Measurements from ENCODE around the gene PIK3R5. TPM values are rescaled to one million over a fixed set of nuclear protein-coding genes. Genes with fewer than 3 reads are reported as not detected.

The PIK3R5 gene
- polyA plus RNA-seq, 1 donor from 2014 or later = not detected

DNA sequence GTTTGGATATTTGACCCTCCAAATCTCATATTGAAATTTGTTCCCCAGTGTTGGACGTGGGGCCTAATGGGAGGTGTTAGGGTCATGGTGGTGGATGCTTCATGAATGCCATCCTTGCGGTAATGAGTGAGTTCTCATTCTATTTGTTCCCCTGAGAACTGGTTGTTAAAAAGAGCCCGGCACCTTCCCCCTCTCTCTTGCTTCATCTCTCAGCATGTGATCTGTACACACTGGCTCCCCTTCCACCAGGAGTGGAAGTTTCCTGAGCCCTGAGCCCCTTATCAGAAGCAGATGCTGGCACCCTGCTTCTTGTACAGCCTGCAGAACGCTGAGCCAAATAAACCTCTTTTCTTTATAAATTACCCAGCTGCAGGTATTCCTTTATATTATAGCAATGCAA, 123.7 kb downstream of the PIK3R5 start:
- no peaks in the 10 kb centered on the region for H3K27me3 ChIP-seq (ENCODE audit: insufficient read depth, low read depth, low read length)
- H4K20me1 ChIP-seq (ENCODE audit: insufficient read depth) = no peaks in the 10 kb centered on the region
- no peak overlapping the region for H3K4me2 ChIP-seq (ENCODE audit: low read length)
- no peaks in the 10 kb centered on the region for H3K9me3 ChIP-seq (ENCODE audit: low read length)
- H3K36me3 ChIP-seq (ENCODE audit: insufficient read depth, low read length) = no peaks in the 10 kb centered on the region
- TF ChIP-seq MXI1 (conservative IDR thresholded peaks at IDR 0.05; ENCODE audit: poor library complexity, severe bottlenecking) = no peak
- TF ChIP-seq RAD21 (conservative IDR thresholded peaks at IDR 0.05) = no peak
- TF ChIP-seq EP300 (conservative IDR thresholded peaks at IDR 0.05; ENCODE audit: poor library complexity, severe bottlenecking) = no peak
- no peak overlapping the region for H3K9ac ChIP-seq (ENCODE audit: low read length)
- no peak overlapping the region for H2AFZ ChIP-seq (ENCODE audit: low read depth, low read length)
- no peak overlapping the region for H3K27ac ChIP-seq (ENCODE audit: low read length)
- no peaks in the 10 kb centered on the region for H3K9me2 ChIP-seq (ENCODE audit: insufficient read depth, low read length)
- H3K4me3 ChIP-seq (ENCODE audit: low read length) = no peak overlapping the region
- H3K79me2 ChIP-seq (replicated peaks; ENCODE audit: insufficient read depth, low read length) = no peaks in the 10 kb centered on the region
- H3F3A ChIP-seq (ENCODE audit: insufficient read depth, low read length, poor library complexity, severe bottlenecking) = no peaks in the 10 kb centered on the region

DNA sequence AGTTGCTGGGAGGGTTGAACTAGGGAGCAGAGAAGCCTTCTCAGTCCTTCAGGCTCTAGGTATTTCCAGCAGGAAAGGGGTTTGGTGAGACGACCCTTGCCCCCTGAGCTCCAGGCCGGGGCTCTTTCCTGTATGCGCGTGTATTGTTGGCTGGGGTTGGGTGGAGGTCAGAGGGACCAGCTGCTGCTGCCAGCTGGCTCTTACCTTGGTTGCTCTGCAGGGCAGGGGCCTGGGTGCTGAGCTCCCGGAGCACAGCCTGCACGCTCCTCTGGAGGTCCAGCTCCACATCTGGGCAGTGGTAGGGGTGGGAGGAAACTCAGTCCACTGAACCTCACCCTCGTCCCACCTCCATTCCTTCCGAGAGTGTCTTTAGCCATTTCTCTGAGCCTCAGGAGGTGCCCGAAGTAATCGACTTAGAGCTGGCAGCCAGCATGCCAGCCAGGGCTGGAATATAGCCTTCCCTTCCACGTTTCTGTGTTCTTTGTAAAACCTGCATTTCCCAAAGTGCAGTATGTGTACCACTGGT, 126.0 kb downstream of the PIK3R5 start:
- Histone ChIP-seq H3K9me2 (ENCODE audit: insufficient read depth, low read length) (no peaks in the 10 kb centered on the region), H3K79me2 (replicated peaks; ENCODE audit: insufficient read depth, low read length) (no peaks in the 10 kb centered on the region), H3K27me3 (ENCODE audit: insufficient read depth, low read depth, low read length) (no peaks in the 10 kb centered on the region), H3K4me3 (ENCODE audit: low read length) (no peak overlapping the region), H3K36me3 (ENCODE audit: insufficient read depth, low read length) (no peaks in the 10 kb centered on the region), H3K4me2 (ENCODE audit: low read length) (no peak overlapping the region), H3K9me3 (ENCODE audit: low read length) (no peaks in the 10 kb centered on the region), H4K20me1 (ENCODE audit: insufficient read depth) (no peaks in the 10 kb centered on the region), H2AFZ (ENCODE audit: low read depth, low read length) (no peak overlapping the region), H3K27ac (ENCODE audit: low read length) (no peak overlapping the region), H3K9ac (ENCODE audit: low read length) (no peak overlapping the region), H3F3A (ENCODE audit: insufficient read depth, low read length, poor library complexity, severe bottlenecking) (no peaks in the 10 kb centered on the region)
- TF ChIP-seq TAF1 (IDR thresholded peaks at IDR 0.05; ENCODE audit: low read depth) = no peak
- no peak for TF ChIP-seq SMC3 (conservative IDR thresholded peaks at IDR 0.05; ENCODE audit: poor library complexity)
- TF ChIP-seq, protein P1, sequence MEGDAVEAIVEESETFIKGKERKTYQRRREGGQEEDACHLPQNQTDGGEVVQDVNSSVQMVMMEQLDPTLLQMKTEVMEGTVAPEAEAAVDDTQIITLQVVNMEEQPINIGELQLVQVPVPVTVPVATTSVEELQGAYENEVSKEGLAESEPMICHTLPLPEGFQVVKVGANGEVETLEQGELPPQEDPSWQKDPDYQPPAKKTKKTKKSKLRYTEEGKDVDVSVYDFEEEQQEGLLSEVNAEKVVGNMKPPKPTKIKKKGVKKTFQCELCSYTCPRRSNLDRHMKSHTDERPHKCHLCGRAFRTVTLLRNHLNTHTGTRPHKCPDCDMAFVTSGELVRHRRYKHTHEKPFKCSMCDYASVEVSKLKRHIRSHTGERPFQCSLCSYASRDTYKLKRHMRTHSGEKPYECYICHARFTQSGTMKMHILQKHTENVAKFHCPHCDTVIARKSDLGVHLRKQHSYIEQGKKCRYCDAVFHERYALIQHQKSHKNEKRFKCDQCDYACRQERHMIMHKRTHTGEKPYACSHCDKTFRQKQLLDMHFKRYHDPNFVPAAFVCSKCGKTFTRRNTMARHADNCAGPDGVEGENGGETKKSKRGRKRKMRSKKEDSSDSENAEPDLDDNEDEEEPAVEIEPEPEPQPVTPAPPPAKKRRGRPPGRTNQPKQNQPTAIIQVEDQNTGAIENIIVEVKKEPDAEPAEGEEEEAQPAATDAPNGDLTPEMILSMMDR (IDR thresholded peaks at IDR 0.05; ENCODE audit: poor library complexity, severe bottlenecking) = no peak
- TF ChIP-seq, protein P2, sequence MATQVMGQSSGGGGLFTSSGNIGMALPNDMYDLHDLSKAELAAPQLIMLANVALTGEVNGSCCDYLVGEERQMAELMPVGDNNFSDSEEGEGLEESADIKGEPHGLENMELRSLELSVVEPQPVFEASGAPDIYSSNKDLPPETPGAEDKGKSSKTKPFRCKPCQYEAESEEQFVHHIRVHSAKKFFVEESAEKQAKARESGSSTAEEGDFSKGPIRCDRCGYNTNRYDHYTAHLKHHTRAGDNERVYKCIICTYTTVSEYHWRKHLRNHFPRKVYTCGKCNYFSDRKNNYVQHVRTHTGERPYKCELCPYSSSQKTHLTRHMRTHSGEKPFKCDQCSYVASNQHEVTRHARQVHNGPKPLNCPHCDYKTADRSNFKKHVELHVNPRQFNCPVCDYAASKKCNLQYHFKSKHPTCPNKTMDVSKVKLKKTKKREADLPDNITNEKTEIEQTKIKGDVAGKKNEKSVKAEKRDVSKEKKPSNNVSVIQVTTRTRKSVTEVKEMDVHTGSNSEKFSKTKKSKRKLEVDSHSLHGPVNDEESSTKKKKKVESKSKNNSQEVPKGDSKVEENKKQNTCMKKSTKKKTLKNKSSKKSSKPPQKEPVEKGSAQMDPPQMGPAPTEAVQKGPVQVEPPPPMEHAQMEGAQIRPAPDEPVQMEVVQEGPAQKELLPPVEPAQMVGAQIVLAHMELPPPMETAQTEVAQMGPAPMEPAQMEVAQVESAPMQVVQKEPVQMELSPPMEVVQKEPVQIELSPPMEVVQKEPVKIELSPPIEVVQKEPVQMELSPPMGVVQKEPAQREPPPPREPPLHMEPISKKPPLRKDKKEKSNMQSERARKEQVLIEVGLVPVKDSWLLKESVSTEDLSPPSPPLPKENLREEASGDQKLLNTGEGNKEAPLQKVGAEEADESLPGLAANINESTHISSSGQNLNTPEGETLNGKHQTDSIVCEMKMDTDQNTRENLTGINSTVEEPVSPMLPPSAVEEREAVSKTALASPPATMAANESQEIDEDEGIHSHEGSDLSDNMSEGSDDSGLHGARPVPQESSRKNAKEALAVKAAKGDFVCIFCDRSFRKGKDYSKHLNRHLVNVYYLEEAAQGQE (IDR thresholded peaks at IDR 0.05; ENCODE audit: borderline replicate concordance) = no peak
- TF ChIP-seq EP300 (conservative IDR thresholded peaks at IDR 0.05; ENCODE audit: poor library complexity, severe bottlenecking) = no peak
- no peak for TF ChIP-seq RAD21 (conservative IDR thresholded peaks at IDR 0.05)
- no peak for TF ChIP-seq POLR2AphosphoS5 (IDR thresholded peaks at IDR 0.05)
- TF ChIP-seq MXI1 (conservative IDR thresholded peaks at IDR 0.05; ENCODE audit: poor library complexity, severe bottlenecking) = no peak
- TF ChIP-seq EZH2 (IDR thresholded peaks at IDR 0.05; ENCODE audit: borderline replicate concordance, insufficient read depth, low read length, poor library complexity, severe bottlenecking) = no peak

Measured in neural cell (in vitro differentiated cells).